Thyroid gland (tissue), 4 donors: ENCODE data around the gene CNN3. TPM values are rescaled to one million over a fixed set of nuclear protein-coding genes. Genes with fewer than 3 reads are reported as not detected.

ENCODE experiments used
- DNase-seq, 2 donors: peaks; one replicate each; pipeline ENCODE4 v3.0.0-alpha.2; 2019
- H3K27ac ChIP-seq, 3 donors: fragments of 200-600 bp; sonication (generic); 1 replicate in 2 of 3; 2 replicates in 1 of 3; pipeline ENCODE4 v1.5.1; 2016 to 2019; ENCODE audit warnings: mild to moderate bottlenecking in 1 of 3, moderate library complexity in 1 of 3
- H3K27me3 ChIP-seq: fragments of 200-600 bp; sonication (generic); one replicate; pipeline ENCODE4 v1.5.1; 2019
- H3K36me3 ChIP-seq, 2 donors: fragments of 200-600 bp; sonication (generic); one replicate each; pipeline ENCODE4 v1.5.1; 2016 to 2019
- H3K4me1 ChIP-seq, 2 donors: fragments of 200-600 bp; sonication (generic); one replicate each; pipeline ENCODE4 v1.5.1; 2017 to 2019
- H3K4me3 ChIP-seq, 3 donors: fragments of 200-600 bp; sonication (generic); replicated peaks in 1 of 3; 1 replicate in 2 of 3; 2 replicates in 1 of 3; pipeline ENCODE4 v1.5.1; 2016; ENCODE audit warnings: mild to moderate bottlenecking in 1 of 3
- H3K9me3 ChIP-seq: fragments of 200-600 bp; sonication (generic); one replicate; pipeline ENCODE4 v1.5.1; 2017
- POLR2A ChIP-seq, 2 donors: fragments of 450-650 bp; IDR thresholded peaks; one replicate each; pipeline ENCODE4 v1.6.1; 2017; ENCODE audit warnings: antibody characterized with exemption in 2 of 2, mild to moderate bottlenecking in 2 of 2, moderate library complexity in 1 of 2
- WGBS, 2 donors: methylation state at CpG; one replicate each; pipeline ENCODE4 v1.1.5; 2017; 5-methylcytosine and 5-hydroxymethylcytosine counted together
- intact Hi-C: fragments of 100-400 bp; cut with DNase I; formaldehyde crosslinking; loops from one replicate; pipeline ENCODE4 v1.15.1; 2023
- total RNA-seq, 4 donors: library from RNA; depleted of rRNA; stranded (reverse); fragments of >200 nt; gene quantifications; one replicate each; pipeline ENCODE4 v1.2.3, GENCODE V29; 2016
- TF ChIP-seq, protein P1 (sequence below), 6 experiments: fragments of 200-600 bp in 3 of 6; fragments of 450-650 bp in 3 of 6; sonication (generic) in 3 of 6; IDR thresholded peaks; one replicate each; pipeline ENCODE4 v1.5.1; 2016 to 2019; ENCODE audit warnings: antibody characterized with exemption in 6 of 6, mild to moderate bottlenecking in 2 of 6, inconsistent platforms in 1 of 6, moderate library complexity in 1 of 6

CNN3 gene
- total RNA-seq, 4 donors from 2014 or later, result 149 to 257 (median 177) TPM

DNA sequence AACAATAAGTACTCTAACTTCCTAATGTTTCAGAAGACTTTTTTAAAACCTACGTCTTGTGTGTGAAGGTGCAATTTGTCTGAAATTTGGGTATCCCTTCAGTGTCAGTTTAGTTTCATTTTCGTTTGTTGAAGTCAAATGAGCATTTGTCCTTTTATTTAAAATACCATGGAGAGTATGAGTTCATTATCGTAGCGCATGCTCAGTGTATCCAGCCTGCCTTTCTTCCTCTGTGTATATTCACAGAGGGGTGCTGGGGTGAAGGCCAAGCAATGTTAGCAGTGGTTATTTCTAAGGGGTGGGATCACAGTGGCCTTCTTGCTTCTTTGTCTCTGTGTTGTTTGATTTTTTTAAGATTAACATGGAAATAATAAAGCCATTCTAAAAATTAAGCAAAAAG lies 43.2 kb downstream of the CNN3 start:
- Histone ChIP-seq H3K4me3 (no peak overlapping the region), H3K27ac (peak overlapping the region; percentile 71 to 89 (median 84)), H3K36me3 (no peaks in the 10 kb centered on the region), H3K9me3 (no peaks in the 10 kb centered on the region), H3K27me3 (no peaks in the 10 kb centered on the region), H3K4me1 (peaks cover 19 to 23% of the 10 kb centered on the region in 2 donors)
- DNase-seq, result peak; percentile 47 to 48
- intact Hi-C loops, result no loop called here
- 22 to 28% methylated on average over 4 of the region's 4 CpGs for WGBS, 2 donors
- no peak for TF ChIP-seq POLR2A (IDR thresholded peaks at IDR 0.05)
- TF ChIP-seq, protein P1, sequence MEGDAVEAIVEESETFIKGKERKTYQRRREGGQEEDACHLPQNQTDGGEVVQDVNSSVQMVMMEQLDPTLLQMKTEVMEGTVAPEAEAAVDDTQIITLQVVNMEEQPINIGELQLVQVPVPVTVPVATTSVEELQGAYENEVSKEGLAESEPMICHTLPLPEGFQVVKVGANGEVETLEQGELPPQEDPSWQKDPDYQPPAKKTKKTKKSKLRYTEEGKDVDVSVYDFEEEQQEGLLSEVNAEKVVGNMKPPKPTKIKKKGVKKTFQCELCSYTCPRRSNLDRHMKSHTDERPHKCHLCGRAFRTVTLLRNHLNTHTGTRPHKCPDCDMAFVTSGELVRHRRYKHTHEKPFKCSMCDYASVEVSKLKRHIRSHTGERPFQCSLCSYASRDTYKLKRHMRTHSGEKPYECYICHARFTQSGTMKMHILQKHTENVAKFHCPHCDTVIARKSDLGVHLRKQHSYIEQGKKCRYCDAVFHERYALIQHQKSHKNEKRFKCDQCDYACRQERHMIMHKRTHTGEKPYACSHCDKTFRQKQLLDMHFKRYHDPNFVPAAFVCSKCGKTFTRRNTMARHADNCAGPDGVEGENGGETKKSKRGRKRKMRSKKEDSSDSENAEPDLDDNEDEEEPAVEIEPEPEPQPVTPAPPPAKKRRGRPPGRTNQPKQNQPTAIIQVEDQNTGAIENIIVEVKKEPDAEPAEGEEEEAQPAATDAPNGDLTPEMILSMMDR (IDR thresholded peaks at IDR 0.05), result no peak

DNA sequence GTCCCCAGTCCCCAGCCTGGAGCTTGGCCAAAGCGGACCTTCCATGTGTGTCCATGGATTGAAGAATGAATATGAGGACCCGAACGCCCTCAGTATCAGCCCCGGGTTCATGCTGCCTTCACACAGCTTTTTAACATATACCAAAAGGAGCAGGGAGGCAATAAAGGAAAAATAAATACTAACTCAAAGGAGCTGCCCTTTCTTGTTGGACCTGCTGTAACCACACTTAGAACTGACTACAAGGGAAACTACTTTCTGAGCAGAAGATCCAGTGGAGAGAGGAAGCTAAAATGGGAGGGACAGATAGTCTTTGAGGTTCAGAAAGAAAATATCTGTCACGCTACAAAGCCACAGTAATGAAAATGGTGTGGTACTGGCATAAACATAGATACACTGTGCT lies 48.6 kb downstream of the CNN3 start:
- 94 to 95% methylated on average over 5 of the region's 5 CpGs for WGBS, 2 donors
- Histone ChIP-seq H3K27ac (no peak overlapping the region), H3K4me1 (peaks cover 0 to 3% of the 10 kb centered on the region in 2 donors), H3K4me3 (no peak overlapping the region), H3K36me3 (no peaks in the 10 kb centered on the region), H3K27me3 (no peaks in the 10 kb centered on the region), H3K9me3 (no peaks in the 10 kb centered on the region)
- DNase-seq, result no peak
- intact Hi-C loops, result no loop called here
- TF ChIP-seq, protein P1 (IDR thresholded peaks at IDR 0.05), result no peak
- TF ChIP-seq POLR2A (IDR thresholded peaks at IDR 0.05), result no peak

DNA sequence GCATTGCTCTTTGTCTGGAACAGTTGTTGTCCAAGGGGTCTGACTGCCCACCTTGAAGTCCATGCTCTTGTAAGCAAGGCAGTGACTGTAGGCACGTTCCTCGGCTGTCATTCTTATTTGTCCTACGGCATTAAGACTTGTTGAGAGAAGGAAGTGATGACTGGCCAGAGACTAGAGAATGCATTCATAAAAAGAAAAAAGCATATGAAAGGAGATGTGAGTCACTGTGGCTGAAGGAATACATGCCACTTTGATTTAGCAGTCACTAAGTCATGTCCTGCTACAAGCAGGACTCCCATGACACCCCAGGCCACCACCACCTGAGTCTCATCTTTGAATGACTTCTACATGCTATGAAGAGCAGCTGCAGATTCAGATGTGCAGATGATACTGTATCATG lies 50.5 kb downstream of the CNN3 start:
- WGBS, 2 donors, result 84 to 95% methylated on average over 3 of the region's 3 CpGs
- Histone ChIP-seq H3K4me1 (no peaks in the 10 kb centered on the region), H3K36me3 (no peaks in the 10 kb centered on the region), H3K27me3 (no peaks in the 10 kb centered on the region), H3K9me3 (no peaks in the 10 kb centered on the region), H3K27ac (no peak overlapping the region), H3K4me3 (no peak overlapping the region)
- TF ChIP-seq, protein P1 (IDR thresholded peaks at IDR 0.05), result no peak
- TF ChIP-seq POLR2A (IDR thresholded peaks at IDR 0.05), result no peak
- intact Hi-C loops, result no loop called here
- no peak for DNase-seq

DNA sequence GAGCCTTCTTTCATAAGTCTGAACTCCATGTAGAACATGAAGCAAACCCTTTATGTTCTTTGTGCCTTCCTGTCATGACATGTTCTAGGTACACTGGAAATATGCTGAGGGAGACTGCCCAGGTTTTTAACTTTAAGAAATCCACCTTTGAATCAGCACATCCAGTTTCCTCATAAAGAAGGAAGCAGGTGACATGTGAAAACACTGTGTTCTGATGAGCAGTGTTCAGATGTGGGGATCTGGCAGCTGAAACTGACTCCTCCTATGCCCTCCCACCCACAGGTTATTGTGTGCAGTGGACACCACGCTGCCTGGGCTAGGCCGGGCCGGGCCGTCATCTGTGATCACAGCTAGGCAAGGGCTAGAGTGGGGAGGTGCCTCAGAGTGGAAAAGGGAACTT lies 51.1 kb downstream of the CNN3 start:
- no peaks in the 10 kb centered on the region for H3K27me3 ChIP-seq
- DNase-seq, result peak; percentile 22 to 36
- H3K9me3 ChIP-seq, result no peaks in the 10 kb centered on the region
- no peaks in the 10 kb centered on the region for H3K36me3 ChIP-seq
- intact Hi-C loops, result no loop called here
- no peak for TF ChIP-seq POLR2A (IDR thresholded peaks at IDR 0.05)
- TF ChIP-seq, protein P1 (IDR thresholded peaks at IDR 0.05), result no peak
- no peaks in the 10 kb centered on the region for H3K4me1 ChIP-seq
- WGBS, 2 donors, result 46 to 65% methylated on average over 4 of the region's 4 CpGs
- H3K27ac ChIP-seq, result no peak overlapping the region
- no peak overlapping the region for H3K4me3 ChIP-seq

DNA sequence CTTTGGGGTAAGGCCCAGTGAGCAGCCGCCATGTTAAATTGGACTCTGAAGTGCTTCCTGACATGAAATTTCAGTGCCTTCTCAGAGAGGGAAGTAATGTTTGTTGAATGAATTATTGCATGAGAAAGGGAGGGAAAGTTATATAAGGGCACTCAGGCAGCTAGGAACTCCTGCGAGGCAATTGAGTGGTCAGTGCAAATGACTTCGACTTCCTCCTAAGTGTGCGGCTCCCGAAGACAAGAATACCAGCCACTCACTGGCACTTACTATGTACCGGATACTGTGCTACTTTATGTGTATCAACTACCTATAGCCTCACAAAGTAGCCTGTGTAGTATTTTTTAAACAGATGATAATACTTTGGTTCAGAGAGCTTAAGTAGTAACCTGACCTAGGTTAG lies 52.5 kb downstream of the CNN3 start:
- no peak for TF ChIP-seq POLR2A (IDR thresholded peaks at IDR 0.05)
- TF ChIP-seq, protein P1 (IDR thresholded peaks at IDR 0.05), result no peak
- no peaks in the 10 kb centered on the region for H3K36me3 ChIP-seq
- no peak for DNase-seq
- H3K4me3 ChIP-seq, result no peak overlapping the region
- 88 to 92% methylated on average over 6 of the region's 6 CpGs for WGBS, 2 donors
- H3K27ac ChIP-seq, result peak overlapping the region in 1 of 3 donors; percentile 26
- intact Hi-C loops, result no loop called here
- no peaks in the 10 kb centered on the region for H3K4me1 ChIP-seq
- H3K9me3 ChIP-seq, result no peaks in the 10 kb centered on the region
- H3K27me3 ChIP-seq, result no peaks in the 10 kb centered on the region
